Stimulated activated memory B cell treated with anti-CD40 and anti-IgM and Interleukin-4, amounts not matched to agents 10 μg/mL and 1 μg/mL and 100 μg/mL, for 72 hours (primary cell): ENCODE data around the gene GPATCH2L.
A peak's percentile ranks its signal among the peaks of the same experiment; 100 is the strongest.

ENCODE experiments used
- ATAC-seq: fragments of 150-1000 bp; cut with Tn5 transposase; 2 replicates; pipeline ENCODE4 v1.10.0; 2021
- H3K27ac Mint-ChIP-seq: one replicate; pipeline ENCODE4 v1.8.0; 2022; ENCODE audit warnings: mild to moderate bottlenecking, mixed read lengths
- H3K27me3 Mint-ChIP-seq: one replicate; pipeline ENCODE4 v1.8.0; 2022; ENCODE audit warnings: mixed read lengths
- H3K36me3 Mint-ChIP-seq: one replicate; pipeline ENCODE4 v1.8.0; 2022; ENCODE audit warnings: mixed read lengths
- H3K4me1 Mint-ChIP-seq: one replicate; pipeline ENCODE4 v1.8.0; 2022; ENCODE audit warnings: mixed read lengths
- H3K4me3 Mint-ChIP-seq: one replicate; pipeline ENCODE4 v1.8.0; 2022; ENCODE audit warnings: mild to moderate bottlenecking, moderate library complexity, mixed read lengths
- H3K9me3 Mint-ChIP-seq: one replicate; pipeline ENCODE4 v1.8.0; 2022; ENCODE audit warnings: mixed read lengths

Gene GPATCH2L

GRCh38 chr14:76129851-76130576 is 21.7 kb upstream of the GPATCH2L start:
- ATAC-seq = no peak
- Mint-ChIP-seq H3K9me3 (no peaks in the 10 kb centered on the region), H3K27me3 (peaks cover 71% of the 10 kb centered on the region)

GRCh38 chr14:76131071-76131965 is 20.4 kb upstream of the GPATCH2L start:
- no peak overlapping the region for H3K27ac Mint-ChIP-seq
- peaks cover 73% of the 10 kb centered on the region for H3K27me3 Mint-ChIP-seq
- no peaks in the 10 kb centered on the region for H3K36me3 Mint-ChIP-seq
- no peak for ATAC-seq
- no peak overlapping the region for H3K4me3 Mint-ChIP-seq
- no peaks in the 10 kb centered on the region for H3K9me3 Mint-ChIP-seq
- no peaks in the 10 kb centered on the region for H3K4me1 Mint-ChIP-seq

More at GRCh38 chr14:76129851-76130576, 21.7 kb upstream of the GPATCH2L start:
- no peaks in the 10 kb centered on the region for H3K36me3 Mint-ChIP-seq
- H3K27ac Mint-ChIP-seq = no peak overlapping the region
- H3K4me3 Mint-ChIP-seq = no peak overlapping the region
- H3K4me1 Mint-ChIP-seq = no peaks in the 10 kb centered on the region

- Mint-ChIP-seq H3K9me3 (no peaks in the 10 kb centered on the region), H3K36me3 (no peaks in the 10 kb centered on the region), H3K4me1 (peaks cover 3% of the 10 kb centered on the region), H3K4me3 (no peak overlapping the region), H3K27ac (no peak overlapping the region), H3K27me3 (peaks cover 75% of the 10 kb centered on the region)
- ATAC-seq = no peak
These were observed 18.6 kb upstream of the GPATCH2L start for GRCh38 chr14:76133103-76133502.

GRCh38 chr14:76134231-76134630 is 17.5 kb upstream of the GPATCH2L start:
- Mint-ChIP-seq H3K4me3 (no peak overlapping the region), H3K9me3 (no peaks in the 10 kb centered on the region), H3K27ac (no peak overlapping the region), H3K4me1 (peaks cover 7% of the 10 kb centered on the region), H3K27me3 (peaks cover 75% of the 10 kb centered on the region), H3K36me3 (no peaks in the 10 kb centered on the region)
- no peak for ATAC-seq

GRCh38 chr14:76135722-76136121 is 16.0 kb upstream of the GPATCH2L start:
- no peak for ATAC-seq
- Mint-ChIP-seq H3K4me3 (no peak overlapping the region), H3K4me1 (peaks cover 7% of the 10 kb centered on the region), H3K36me3 (no peaks in the 10 kb centered on the region), H3K9me3 (peaks cover 4% of the 10 kb centered on the region), H3K27me3 (peaks cover 85% of the 10 kb centered on the region), H3K27ac (no peak overlapping the region)

- Mint-ChIP-seq H3K9me3 (peaks cover 6% of the 10 kb centered on the region), H3K4me3 (no peak overlapping the region), H3K36me3 (peaks cover 3% of the 10 kb centered on the region), H3K27ac (no peak overlapping the region), H3K4me1 (peaks cover 7% of the 10 kb centered on the region), H3K27me3 (peaks cover 86% of the 10 kb centered on the region)
- no peak for ATAC-seq
These were observed 15.1 kb upstream of the GPATCH2L start for GRCh38 chr14:76136476-76137110.

- Mint-ChIP-seq H3K36me3 (peaks cover 5% of the 10 kb centered on the region), H3K4me3 (no peak overlapping the region), H3K27ac (no peak overlapping the region), H3K9me3 (peaks cover 11% of the 10 kb centered on the region), H3K4me1 (peaks cover 7% of the 10 kb centered on the region), H3K27me3 (peaks cover 87% of the 10 kb centered on the region)
- ATAC-seq = no peak
These were observed 13.5 kb upstream of the GPATCH2L start for GRCh38 chr14:76138119-76138757.

- peaks cover 5% of the 10 kb centered on the region for H3K36me3 Mint-ChIP-seq
- ATAC-seq = no peak
- H3K27ac Mint-ChIP-seq = no peak overlapping the region
- no peak overlapping the region for H3K4me3 Mint-ChIP-seq
- peaks cover 7% of the 10 kb centered on the region for H3K4me1 Mint-ChIP-seq
- H3K9me3 Mint-ChIP-seq = peaks cover 12% of the 10 kb centered on the region
- peaks cover 79% of the 10 kb centered on the region for H3K27me3 Mint-ChIP-seq
These were observed 12.7 kb upstream of the GPATCH2L start for GRCh38 chr14:76138758-76139723.

GRCh38 chr14:76143642-76144041 is 8.1 kb upstream of the GPATCH2L start:
- Mint-ChIP-seq H3K27ac (no peak overlapping the region), H3K36me3 (peaks cover 5% of the 10 kb centered on the region), H3K4me1 (no peaks in the 10 kb centered on the region), H3K9me3 (peaks cover 15% of the 10 kb centered on the region), H3K4me3 (no peak overlapping the region), H3K27me3 (peaks cover 48% of the 10 kb centered on the region)
- no peak for ATAC-seq

GRCh38 chr14:76146976-76147375 is 4.7 kb upstream of the GPATCH2L start:
- peaks cover 8% of the 10 kb centered on the region for H3K9me3 Mint-ChIP-seq
- peaks cover 6% of the 10 kb centered on the region for H3K4me1 Mint-ChIP-seq
- no peaks in the 10 kb centered on the region for H3K36me3 Mint-ChIP-seq
- peaks cover 16% of the 10 kb centered on the region for H3K27me3 Mint-ChIP-seq
- no peak overlapping the region for H3K4me3 Mint-ChIP-seq
- ATAC-seq = no peak
- no peak overlapping the region for H3K27ac Mint-ChIP-seq

- Mint-ChIP-seq H3K27ac (no peak overlapping the region), H3K4me3 (no peak overlapping the region), H3K27me3 (peaks cover 16% of the 10 kb centered on the region), H3K9me3 (peaks cover 2% of the 10 kb centered on the region), H3K36me3 (peaks cover 5% of the 10 kb centered on the region), H3K4me1 (peaks cover 27% of the 10 kb centered on the region)
- ATAC-seq = no peak
These were observed 2.5 kb upstream of the GPATCH2L start for GRCh38 chr14:76149196-76149595.

- Mint-ChIP-seq H3K27ac (peak overlapping the region; percentile 92), H3K4me3 (peak overlapping the region; percentile 89), H3K4me1 (peaks cover 45% of the 10 kb centered on the region), H3K36me3 (peaks cover 23% of the 10 kb centered on the region), H3K9me3 (no peaks in the 10 kb centered on the region), H3K27me3 (no peaks in the 10 kb centered on the region)
- peak; percentile 86 for ATAC-seq
These were observed 585 bp downstream of the GPATCH2L start for GRCh38 chr14:76152333-76152681.

GRCh38 chr14:76153919-76154318 is 2.2 kb downstream of the GPATCH2L start:
- Mint-ChIP-seq H3K27me3 (no peaks in the 10 kb centered on the region), H3K9me3 (no peaks in the 10 kb centered on the region), H3K4me3 (peak overlapping the region; percentile 21), H3K36me3 (peaks cover 39% of the 10 kb centered on the region), H3K27ac (no peak overlapping the region), H3K4me1 (peaks cover 60% of the 10 kb centered on the region)
- no peak for ATAC-seq

- ATAC-seq = no peak
- H3K9me3 Mint-ChIP-seq = no peaks in the 10 kb centered on the region
- H3K4me1 Mint-ChIP-seq = peaks cover 65% of the 10 kb centered on the region
- H3K27me3 Mint-ChIP-seq = no peaks in the 10 kb centered on the region
- H3K27ac Mint-ChIP-seq = no peak overlapping the region
- peak overlapping the region; percentile 23 for H3K4me3 Mint-ChIP-seq
- H3K36me3 Mint-ChIP-seq = peaks cover 46% of the 10 kb centered on the region
These were observed 2.9 kb downstream of the GPATCH2L start for GRCh38 chr14:76154539-76155126.
